ENCODE measurements around the gene LILRA6.
"Not testable (repeated sequence)": the region's sequence is repeated elsewhere in the genome, so short reads cannot be mapped to it uniquely, and the experiment has no call there.

LILRA6 gene

GRCh38 chr19:54229146-54229545, 13.4 kb downstream of the LILRA6 start:
- DNase-seq = no peak

DNA sequence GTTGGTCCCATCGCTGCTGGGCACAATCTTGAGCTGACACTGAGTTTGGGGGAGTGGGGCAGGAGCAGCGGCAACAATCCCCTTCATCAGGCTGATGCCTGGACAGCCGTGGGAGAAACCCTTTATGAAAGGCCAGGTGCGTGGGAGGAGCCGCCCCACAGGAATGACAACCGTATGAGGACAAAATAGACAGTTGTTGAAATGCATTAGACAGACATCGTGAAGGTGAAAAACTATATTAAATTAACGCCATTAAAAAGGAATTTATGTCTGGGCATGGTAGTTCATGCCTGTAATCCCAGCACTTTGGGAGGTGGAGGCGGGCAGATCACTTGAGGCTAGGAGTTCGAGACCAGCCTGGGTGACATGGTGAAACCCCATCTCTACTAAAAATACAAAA, 18.0 kb downstream of the LILRA6 start:
- not testable (repeated sequence) for DNase-seq

DNA sequence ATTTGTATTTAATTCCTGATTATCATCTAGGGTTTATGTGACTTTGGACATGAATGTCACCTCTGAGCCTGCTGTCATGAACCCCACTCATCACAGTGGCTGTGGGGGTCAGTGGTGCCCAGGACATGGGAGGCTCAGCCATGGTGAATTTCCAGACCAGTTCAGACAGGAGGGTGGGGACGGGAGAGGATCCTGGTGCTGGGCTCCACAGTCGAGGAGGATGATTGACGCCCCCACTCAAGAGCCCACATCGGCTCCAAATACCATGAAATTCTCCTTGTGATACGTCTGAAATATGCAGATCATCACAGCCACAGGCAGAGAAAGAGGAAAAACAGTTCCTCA, 18.7 kb downstream of the LILRA6 start:
- not testable (repeated sequence) for DNase-seq

DNA sequence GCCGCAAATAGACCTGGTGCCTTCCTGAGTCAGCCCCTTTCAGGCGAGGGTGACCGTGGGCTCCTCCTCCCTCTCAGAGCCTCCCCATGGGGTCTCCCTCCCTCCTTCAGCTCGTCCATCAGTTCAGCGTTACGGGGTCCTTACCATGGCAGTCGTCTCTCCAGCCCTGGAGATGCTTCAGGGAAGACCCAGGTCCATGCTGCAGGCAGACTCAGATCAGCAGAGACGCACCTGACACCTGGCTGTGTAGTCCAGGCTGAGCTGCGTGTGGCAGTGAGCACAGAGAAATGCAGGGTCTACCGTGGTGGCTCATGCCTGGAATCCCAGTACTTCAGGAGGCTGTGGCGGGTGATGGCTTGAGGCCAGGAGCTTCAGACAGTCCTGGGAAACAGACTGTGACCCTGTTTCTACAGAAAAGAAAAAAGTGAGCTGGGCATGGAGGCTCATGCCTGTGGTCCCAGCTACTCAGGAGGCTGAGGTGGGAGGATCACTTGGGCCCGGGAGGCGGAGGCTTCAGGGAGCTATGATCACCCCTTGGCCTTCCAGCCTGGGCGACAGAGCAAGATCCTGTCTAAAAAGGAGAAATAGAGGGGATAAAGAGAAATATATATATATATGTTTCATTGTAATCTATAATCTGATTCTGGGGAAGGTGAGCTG, 19.2 kb downstream of the LILRA6 start:
- not testable (repeated sequence) for DNase-seq

GRCh38 chr19:54222474-54223276, 19.9 kb downstream of the LILRA6 start, which contains the start of gene LILRB3:
LILRB3 (minus strand) TSS chr19:54223007; CDS start chr19:54222976, 31 bp downstream.
- not testable (repeated sequence) for DNase-seq

DNA sequence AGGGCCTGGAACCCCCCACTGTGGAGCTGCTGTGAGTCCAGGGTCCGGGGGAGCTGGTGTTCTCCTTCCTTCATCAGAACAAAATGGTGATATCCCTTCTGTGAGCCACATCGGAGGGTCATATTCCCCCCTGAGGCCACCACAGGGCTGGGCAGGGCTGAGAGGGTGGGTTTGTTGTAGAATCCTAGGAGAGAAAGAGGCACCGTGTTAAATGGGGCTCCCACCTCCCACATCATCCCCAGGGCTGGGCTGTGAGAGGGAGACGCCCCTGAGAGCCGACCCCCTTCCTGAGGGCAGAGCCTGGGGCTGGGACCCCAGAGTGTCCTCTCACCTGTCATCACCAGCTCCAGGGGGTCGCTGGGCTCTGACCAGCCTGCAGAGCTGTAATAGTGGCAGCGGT, 20.6 kb downstream of the LILRA6 start:
- DNase-seq = not testable (repeated sequence)

- DNase-seq = not testable (repeated sequence)
Observed at GRCh38 chr19:54219702-54220101, 22.9 kb downstream of the LILRA6 start.

DNA sequence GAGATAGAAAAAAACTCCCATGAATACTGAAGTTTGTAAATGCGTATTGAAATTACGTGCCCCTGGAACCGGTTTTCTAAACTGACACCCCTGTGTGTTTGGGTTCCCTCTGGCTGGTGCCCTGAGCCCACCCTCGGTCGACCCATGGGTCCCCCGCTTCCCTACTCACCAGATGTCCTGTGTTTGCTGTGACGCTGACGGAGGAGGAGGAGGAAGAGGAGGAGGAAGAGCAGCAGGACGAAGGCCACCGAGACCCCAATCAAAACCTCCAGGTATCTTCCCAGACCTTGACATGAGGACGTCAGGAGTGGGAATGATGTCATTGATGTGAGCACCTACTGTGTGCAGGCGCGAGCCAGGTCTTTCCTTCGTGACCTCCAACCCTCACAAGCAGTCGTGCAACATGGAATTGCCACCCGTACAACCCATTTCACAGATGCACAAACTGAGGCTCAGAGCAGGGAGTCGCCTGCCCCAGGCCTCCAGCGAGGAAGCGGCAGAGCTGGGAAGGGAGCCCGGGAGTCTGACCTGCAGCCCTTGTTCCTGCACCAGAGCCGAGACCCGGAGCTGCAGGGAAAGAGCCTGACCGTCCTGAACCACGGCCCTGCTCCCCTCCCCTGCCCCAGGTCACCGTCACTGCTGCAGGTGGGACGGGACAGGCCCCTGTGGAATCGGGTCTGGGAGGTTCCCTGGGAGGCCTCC, 23.5 kb downstream of the LILRA6 start:
- no peak for DNase-seq

DNA sequence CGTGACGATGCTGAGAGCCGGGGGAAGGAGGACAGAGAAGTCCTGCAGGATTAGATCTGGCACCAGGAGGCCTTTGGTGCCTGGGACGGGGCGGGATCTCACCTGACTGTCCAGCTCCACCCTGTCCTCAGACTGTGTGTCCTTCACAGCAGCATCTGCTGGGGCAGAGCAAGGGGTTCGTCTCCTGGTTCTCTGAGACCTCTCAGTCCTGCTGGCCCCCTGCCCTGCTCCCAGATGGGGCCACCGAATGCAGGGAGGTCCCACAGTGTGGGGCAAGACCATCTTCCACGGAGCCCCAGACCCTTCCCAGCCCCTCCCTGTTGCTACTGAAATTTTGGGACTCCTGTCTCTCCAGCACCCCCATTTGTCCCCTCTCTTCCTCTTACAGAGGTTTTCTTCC, 24.3 kb downstream of the LILRA6 start:
- DNase-seq = no peak

DNA sequence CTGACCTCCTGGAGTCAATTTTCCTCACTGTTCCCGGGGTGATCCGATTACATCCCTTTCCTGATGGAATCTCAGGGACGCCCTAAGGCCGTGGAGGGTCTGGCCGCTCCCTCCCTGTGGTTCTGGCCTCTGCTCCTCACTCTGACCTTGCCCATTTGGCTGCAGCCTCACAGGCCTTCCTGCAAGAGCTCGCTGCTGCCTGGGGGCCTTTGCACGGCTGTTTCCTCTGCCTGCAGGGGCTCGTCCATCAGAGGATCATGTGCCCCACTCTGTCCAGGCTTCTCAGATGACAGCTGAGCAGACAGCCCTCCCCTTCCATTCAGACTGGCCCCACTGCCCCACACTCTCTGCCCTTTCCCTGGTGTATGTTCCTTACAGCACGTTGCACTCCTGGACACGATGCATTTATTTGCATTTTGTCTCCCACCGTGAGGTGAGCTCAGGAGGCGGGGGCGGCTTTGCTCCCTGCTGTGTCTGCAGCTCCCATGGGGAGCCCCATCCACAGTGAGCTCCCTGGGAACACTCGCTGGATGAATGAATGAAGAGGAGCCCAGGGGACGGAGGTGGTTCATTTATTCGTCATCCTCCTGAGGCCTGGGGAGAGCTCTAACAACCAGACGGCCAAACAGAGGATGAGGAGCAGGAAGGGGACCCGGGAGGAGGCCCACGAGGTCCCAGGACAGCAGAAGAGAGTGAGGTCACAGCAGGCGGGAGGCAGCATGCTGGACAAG, 24.9 kb downstream of the LILRA6 start:
- DNase-seq = not testable (repeated sequence)

- no peak for DNase-seq
Observed at GRCh38 chr19:54216869-54217268, 25.7 kb downstream of the LILRA6 start.

DNA sequence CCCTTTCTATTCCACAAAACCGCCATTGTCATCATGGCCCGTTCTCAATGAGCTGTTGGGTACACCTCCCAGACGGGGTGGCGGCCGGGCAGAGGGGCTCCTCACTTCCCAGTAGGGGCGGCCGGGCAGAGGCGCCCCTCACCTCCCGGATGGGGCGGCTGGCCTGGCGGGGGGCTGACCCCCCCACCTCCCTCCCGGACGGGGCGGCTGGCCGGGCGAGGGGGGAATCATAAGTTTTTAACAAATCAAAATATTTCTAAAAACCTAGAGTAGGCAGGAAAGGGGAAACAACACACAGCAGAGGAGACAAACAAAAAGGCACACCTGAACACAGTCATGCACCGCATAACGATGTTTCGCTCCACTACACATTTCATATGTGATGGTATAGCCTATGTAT, 27.9 kb downstream of the LILRA6 start:
- not testable (repeated sequence) for DNase-seq

GRCh38 chr19:54214217-54214616, 28.4 kb downstream of the LILRA6 start:
- not testable (repeated sequence) for DNase-seq

- DNase-seq = no peak
Observed at GRCh38 chr19:54211235-54211634, 31.4 kb downstream of the LILRA6 start.

DNA sequence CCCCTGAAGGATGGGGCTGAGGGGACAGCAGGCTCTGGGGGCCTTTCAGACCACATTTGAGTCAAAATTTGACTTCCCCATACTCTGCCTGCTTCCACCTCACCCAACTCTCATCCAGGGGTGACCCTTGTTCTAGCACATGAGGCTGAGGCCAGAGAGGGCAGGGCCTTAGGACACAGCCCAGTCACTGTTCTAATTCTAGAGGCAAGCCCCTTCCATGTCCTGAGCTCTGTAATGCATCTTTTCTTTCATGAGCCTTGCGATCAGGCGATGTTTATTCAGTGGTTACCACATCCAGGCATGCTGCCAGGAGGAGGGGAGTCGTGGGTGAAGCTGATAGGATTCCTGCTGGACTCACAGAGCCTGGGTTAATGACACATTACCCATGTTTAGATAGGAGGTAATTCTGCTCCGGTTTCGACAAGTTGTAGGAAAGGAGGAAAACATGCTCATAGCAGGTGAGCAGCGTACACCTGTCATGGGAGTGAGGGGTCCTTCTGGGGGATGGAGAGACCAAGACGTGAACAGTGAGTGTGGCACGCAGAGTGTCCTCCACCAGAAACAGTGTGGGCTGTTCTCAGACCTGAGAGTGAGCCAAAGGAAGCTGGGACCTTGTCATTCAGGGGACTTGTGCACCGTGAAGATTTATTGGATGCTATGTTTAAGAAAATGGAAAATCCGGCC, 32.6 kb downstream of the LILRA6 start:
- peak; percentile 87 for DNase-seq

DNA sequence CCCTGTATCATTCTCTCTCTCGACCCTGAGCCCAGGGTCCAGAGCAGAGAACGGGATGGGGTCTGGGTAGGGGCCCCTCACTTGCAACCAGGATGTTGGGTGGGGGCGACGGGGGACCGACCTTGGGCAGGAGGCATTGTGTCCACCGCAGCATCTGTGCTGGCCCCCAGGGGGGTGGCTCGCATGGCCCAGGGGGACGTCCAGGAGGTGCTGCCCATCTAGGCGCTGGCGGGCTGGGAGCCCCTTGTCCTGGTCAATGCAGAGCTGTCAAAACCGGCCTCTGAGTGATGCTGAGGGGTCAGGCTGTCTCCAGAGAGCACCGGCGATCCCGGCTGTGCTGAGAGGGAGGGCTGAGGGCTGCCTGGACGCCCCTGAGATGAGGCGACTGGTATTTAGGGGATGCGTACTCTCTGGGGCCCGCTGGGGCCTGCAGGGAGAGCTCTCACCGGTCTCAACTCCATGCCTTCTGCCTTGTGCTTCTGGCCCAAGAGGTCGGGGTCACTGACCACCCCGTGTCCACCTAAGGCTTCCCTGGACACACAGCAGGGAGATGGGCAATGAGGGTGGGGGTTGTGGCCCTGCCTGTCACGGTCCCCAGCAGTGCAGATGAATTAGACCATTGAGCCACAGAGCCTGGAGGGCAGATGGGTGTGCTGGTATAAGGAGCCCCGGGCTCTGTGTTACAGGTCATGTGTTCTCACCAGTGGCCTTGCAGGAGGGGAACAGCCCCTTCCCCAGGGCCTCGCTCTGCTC, 33.4 kb downstream of the LILRA6 start:
- no peak for DNase-seq

- no peak for DNase-seq
Observed at GRCh38 chr19:54208784-54209057, 33.9 kb downstream of the LILRA6 start.

- no peak for DNase-seq
Observed at GRCh38 chr19:54207983-54208783, 34.4 kb downstream of the LILRA6 start.

- no peak for DNase-seq
Observed at GRCh38 chr19:54207676-54207982, 35.0 kb downstream of the LILRA6 start.

- DNase-seq = not testable (repeated sequence)
Observed at GRCh38 chr19:54207193-54207592, 35.4 kb downstream of the LILRA6 start.

- no peak for DNase-seq
Observed at GRCh38 chr19:54206831-54207177, 35.8 kb downstream of the LILRA6 start.

Data from NCI-H146 (cell line).